GM18867 (cell line): ENCODE results near the gene TADA2A.

ENCODE experiments used
- ATAC-seq: cut with Tn5 transposase; IDR thresholded peaks from one replicate; pipeline ENCODE4 v1.9.1; 2021; ENCODE audit warnings: mild to moderate bottlenecking, moderate library complexity; ENCODE audit not compliant: unreplicated experiment

The TADA2A gene

DNA sequence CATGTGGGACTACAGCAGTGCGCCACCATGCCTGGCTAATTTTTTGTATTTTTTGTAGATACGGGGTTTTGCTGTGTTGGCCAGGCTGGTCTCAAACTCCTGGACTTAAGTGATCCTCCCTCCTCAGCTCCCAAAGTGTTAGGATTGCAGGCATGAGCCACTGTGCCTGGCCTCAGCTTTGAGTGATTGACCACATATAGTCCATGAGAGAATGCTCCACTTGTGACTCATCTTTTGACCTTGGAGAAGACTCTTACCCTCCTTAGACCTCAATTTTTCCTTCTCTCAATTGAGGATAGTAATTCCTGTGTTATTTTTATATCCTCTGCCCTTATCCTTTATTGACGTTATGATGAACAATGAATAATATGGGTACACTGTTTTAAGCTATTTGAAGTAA is 52.1 kb downstream of the TADA2A start:
- no peak for ATAC-seq

DNA sequence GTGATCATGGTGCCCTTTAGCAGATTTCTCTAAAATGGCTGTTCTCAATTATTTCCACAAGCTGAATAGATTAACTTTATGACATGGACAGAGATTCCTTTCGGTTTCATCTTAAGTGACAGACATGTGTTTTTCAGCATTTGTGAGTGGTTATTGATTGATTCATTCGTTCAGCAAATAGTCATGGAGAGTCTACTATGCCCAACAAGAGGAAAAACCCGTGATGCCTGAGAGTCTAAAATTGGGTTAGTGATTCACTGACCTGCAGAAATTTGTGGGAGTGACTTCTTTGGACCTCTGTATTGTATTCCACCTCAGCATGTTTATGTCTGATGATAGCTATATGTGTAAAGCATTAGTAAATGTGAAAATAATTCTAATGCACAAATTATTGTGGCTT is 55.0 kb downstream of the TADA2A start:
- ATAC-seq, result no peak

DNA sequence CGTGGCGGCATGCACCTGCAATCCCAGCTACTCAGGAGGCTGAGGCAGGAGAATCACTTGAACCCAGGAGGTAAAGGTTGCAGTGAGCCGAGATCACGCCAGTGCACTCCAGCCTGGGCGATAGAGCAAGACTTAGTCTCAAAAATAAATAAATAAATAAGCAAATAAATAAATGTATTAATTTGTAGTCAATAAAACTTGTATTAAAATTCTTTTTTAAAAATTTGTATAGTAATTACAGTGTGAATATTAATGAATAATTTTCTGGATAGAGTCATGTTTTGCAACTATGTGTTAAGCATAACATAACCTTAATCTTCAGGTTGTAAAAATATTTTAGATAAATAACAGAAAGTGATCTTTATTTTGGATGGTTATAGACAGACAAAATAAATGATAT is 55.8 kb downstream of the TADA2A start:
- no peak for ATAC-seq

DNA sequence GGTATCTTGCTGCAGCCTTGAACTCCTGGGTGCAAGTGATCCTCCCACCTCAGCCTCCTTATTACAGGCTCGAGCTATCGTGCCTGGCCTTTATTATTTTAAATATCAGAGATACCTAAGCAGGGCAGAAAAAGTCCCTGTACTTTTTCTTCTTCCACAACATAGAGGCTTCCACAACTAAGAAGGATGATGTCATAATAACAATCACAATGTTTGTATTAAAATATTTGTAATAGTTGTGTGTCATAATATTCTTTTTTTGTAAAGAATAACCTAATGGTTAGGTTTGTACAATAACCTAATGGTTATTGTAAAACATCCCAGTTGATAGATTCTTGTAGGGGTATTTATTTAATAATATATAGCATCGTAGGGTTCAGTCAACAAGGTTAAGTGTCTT is 56.4 kb downstream of the TADA2A start:
- no peak for ATAC-seq

DNA sequence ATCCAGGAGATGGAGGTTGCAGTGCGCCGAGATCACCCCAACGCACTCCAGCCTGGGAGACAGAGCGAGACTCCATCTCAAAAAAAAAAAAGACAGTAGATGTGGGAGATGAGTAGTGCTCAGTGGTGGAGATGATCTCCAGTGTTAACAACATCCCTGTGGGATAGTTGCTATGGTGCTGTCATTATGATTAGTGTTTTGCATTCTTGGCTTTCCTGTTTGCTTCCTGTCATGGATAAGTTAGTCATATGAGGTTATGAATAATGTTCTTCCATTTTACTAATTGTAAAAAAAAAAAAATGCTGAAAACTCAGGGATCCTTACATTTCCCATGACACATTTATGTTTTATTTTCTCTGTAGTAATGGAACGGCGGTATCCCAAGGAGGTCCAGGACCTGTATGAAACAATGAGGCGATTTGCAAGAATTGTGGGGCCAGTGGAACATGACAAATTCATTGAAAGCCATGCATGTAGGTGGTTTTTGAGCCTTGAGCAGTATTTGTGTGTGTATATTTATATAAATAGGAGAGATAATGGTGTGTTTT is 58.5 kb downstream of the TADA2A start:
- ATAC-seq, result no peak

DNA sequence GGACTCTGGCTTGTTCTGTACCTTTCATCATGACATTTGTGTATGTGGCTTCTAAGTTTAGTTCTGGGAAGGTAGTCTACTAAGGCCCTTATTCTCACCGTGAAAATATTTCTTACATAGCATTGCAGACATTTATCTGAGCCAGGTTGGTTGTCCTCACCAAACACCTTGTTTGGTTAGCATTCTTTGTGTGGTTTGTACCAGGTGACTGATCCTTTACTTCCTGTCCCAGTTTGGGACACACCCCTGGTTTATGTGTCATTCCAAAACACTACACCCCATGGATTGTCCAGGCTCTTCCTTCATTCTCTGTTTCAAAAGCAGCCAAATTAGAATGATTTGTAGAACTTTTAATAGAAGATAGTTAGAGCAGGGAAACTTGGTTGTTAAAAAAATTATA is 59.8 kb downstream of the TADA2A start:
- ATAC-seq, result no peak

DNA sequence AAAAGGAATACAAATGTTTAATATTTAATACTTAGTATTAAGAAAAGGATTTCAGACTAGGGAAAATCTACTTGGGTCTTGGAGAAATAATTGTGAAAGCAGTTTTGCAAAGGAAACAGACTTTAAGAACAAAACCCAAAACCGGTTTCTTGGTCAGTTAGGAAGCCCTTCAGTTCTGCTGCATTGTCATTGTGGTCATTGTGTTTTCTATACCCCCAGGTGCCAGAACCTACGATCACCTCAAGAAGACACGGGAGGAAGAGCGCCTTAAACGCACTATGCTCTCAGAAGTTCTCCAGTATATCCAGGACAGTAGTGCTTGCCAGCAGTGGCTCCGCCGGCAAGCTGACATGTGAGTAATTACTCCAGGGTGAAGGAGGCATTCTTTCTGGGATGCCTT is 63.5 kb downstream of the TADA2A start:
- no peak for ATAC-seq

DNA sequence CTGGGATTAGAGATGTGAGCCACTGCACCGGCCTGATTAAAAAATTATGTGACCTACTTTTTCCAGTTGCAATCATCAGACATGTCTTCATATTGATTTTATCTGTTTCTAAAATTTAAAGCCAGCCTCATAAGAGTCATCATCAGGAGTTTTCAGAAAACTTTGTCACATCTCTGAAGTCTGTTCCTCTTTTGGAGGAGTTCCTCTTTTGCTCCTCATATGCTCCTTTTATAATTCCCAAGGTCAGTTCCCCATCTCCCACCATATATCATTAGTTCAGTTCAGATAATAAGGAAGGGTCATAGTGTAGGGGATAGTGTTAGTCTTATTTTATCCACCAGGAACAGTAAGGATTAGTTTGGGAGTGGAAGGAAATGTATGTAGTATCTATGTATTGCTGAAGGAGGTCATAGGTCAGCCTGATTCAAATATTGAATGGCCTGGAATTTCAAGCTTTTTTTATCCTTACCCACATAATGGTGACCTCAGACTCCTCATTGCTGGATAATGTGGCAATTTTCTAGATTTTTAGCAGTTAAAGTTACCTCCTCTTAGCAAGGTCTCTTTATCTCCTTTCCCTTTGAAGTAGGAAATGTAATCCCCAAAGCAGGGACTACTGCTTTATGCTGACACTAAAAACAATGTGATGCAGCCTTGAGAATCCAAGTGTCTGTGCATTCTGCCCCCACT is 69.2 kb downstream of the TADA2A start:
- ATAC-seq, result no peak

DNA sequence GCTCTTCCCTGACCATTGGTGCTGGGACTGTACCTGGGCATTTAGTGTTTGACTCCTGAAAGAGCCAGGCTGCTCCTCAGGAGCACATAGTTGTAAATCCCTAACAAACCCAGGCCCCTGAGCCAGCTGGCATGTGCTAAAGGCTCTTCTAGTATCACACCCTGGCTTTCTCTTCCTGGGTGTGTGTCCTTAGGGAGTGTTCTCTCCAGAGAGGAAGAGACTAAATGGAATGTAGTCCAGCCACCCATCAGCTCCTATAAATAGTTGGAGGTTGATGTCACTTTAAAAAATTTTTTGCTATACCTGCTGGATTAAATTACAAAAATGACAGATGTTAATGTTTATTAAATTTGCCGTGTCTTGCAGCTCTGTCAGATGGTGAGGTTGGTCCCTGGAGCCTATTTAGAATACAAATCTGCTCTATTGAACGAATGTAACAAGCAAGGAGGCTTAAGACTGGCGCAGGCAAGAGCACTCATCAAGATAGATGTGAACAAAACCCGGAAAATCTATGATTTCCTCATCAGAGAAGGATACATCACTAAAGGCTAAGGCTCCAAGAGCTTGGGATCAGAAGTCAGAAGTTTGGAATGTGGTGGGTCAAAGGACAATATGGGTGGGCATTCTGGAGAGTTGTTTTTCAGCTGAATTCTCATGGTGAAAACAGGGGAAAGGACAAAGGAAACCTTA is 69.9 kb downstream of the TADA2A start:
- no peak for ATAC-seq

DNA sequence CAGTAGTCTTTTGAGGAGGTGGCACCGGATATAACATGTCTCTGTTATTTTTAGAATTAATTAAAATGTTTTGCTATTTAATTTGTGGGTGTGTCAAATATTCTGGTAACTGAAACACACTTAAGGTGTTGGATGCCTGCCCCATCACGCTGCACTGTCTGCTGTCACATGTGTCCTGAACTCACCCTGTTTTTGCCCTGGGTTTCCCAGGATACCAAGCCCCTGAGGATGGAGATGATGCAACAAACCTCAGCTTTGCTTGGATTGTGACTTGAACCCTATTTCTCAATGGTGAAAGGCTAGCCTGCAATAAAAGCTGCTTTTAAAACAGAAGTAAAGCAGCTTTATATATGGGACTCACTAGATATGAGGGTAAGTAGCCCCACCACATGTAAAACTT is 71.5 kb downstream of the TADA2A start:
- no peak for ATAC-seq

DNA sequence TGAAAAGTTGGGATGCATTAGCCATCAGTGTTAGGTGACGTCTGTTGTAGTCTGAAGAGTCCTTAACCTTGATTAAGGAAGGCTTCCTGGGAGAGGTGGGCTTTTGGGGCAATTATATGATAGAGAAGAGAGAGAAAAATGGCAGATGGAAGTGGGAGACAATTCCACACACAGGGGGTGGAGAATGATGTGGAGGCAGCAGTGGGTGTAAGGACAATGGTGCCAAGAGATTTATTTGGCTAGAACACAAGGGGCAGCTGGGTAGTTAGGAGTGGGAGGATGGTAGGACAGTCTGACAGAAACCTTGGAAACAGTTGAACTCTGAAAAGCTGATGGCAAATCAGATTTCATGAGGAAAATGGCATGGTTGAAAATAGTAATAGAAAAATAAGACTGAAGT is 72.3 kb downstream of the TADA2A start:
- no peak for ATAC-seq

DNA sequence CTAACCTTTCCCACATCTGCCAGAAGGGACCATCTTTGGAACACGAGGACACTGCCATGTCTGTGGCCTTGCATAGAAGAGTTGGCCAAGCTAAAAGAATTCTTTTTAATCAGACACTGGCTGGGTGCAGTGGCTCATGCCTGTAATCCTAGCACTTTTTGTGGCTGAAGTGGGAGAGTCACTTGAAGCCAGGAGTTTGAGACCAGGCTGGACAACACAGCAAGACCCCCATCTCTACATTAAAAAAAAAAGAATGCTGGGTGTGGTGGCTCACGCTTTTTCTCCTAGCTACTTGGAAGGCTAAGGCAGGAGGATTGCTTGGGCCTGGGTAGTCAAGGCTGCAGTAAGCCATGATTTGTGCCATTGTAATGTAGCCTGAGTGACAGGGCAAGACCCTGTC is 73.7 kb downstream of the TADA2A start:
- no peak for ATAC-seq

DNA sequence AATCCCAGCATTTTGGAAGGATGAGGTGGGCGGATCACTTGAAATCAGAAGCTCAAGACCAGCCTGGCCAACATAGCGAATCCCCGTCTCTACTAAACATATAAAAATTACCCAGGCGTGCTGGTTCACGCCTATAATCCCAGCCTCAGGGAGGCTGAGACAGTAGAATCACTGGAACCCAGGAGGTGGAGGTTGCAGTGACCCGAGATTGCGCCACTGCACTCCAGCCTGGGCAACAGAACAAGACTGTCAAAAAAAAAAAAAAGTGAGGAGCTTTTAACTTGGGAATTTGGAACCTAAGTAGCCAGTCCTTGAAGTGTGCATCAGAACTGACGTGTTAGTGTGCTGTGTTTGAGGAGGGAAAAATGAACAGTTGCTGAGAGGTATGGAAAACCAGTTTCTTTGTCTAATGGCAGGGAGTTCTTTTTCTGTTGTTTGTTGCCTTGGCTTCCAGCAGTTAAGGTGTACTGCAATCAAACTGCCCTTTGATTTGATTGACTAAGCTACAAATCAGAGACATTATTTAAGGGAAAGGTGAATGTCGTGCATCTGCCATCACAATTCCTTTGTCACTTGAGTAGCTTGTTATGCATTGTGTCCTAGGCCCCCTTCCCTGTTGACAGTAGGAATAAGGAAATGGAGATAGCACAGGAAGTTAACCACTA is 74.4 kb downstream of the TADA2A start:
- ATAC-seq, result no peak

DNA sequence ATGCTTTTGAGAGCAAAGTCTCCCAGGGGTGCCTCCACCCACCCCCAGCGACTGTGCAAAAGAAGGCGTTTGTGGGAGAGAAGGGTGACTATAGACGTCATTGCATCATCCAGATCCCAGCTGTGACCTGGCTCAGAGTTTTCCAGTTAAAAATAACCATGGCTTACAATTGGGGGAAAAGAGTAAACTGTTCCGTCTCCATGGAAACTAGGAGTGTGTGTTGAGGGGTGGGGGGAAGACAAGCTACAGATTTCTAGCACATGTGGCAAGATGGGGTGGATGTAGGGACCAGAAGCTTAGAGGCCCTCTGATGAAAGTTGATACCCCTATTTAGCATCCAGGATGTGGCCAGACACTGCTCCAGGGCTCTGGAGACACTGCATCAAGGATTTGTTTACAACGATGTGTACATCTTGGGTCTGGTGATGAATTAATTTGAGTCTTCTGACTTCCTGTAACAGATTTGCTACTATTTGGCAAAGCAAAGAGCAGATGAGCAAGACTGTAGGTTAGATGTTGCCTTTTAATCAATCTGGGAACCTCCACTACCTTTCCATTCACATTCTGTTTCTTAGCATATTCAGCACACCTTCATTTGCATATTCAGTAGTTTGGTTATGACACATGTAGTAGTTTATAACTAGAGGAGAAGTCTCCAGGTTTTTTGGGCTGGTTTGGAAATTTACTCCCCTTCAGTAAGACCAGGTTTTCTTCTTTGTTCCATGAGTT is 76.8 kb downstream of the TADA2A start:
- no peak for ATAC-seq

DNA sequence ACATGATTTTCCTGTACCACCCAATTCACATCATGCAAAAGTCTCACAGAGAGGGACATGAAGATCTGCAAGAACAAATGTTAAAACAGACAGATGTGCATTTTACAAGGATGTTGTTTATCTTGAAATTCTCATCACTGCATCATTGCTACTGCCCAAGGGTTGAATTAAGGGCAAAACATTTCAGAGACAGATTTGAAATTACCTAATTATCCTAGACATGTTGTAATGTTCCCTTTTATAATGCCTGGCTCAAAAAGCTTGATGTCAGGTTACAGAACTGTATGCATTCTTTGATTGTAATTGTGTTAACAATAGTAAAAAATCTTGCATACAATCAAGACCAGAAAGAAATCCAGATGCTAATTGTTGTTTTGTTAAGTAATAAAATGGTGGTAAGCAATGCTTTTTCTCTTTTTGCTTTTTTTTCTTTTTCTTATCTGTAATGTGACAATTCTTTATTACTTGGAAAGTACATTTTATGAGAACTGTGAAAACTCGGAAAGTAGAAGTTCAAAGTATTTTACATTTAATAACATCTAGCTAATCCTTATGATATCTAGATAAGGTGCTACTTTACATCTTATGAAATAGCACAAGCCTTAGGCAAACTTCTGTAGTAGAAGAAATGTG is 79.4 kb downstream of the TADA2A start:
- ATAC-seq, result no peak

DNA sequence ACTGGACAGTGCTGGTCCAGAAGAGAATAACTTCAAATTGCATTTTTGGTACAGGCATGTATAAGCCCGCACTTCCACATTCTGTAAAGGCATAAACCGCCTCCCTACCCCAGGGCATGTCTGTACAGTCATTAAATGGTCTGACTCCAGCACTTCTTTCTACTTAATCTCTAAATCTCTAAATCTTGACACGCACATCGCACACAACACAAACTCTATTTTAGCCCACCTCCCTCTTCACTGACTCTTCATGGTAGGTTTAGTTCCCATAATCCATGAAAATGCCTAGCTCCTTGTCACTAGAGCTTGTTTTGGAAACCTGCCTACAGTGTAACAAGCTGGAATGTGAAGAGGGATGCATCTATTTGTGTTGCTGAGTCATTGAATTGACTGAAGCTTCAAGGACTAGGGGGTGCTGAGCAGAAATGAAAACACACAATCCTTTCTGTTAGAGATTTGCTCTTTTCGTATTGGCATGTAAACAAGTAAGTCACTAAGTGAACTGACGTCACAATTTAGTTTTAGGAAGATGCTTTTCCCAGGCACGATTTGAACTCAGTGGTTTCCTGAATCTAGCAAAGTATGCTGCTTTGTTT is 81.4 kb downstream of the TADA2A start:
- ATAC-seq, result no peak

DNA sequence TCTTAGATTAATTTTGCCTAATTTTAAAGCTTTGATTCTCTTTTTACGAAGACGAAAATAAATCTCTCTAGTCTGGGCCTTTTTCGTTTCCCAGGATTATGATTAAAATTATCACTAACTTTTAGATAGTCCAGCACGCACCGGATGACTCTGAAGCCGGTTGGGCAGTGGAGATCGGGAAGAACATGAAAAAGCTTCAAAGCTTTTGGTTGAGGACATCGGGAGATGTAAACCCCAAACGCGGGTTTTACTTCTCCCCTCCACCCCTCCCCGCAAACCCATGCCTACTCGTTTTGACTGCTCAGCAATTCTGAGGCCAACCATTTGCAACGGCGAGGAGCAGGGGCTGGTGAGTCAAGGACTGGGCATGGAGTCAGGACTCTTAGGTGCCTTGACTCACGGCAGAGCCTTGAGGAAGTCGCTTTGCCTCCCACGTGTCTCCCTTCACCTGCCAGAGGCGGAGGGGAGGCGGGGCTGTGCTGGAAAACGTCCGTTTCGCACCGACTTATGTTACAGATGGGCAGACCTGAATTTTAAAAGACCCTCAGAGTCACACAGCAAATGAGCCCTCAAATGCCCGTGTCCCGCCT is 82.0 kb downstream of the TADA2A start:
- no peak for ATAC-seq

DNA sequence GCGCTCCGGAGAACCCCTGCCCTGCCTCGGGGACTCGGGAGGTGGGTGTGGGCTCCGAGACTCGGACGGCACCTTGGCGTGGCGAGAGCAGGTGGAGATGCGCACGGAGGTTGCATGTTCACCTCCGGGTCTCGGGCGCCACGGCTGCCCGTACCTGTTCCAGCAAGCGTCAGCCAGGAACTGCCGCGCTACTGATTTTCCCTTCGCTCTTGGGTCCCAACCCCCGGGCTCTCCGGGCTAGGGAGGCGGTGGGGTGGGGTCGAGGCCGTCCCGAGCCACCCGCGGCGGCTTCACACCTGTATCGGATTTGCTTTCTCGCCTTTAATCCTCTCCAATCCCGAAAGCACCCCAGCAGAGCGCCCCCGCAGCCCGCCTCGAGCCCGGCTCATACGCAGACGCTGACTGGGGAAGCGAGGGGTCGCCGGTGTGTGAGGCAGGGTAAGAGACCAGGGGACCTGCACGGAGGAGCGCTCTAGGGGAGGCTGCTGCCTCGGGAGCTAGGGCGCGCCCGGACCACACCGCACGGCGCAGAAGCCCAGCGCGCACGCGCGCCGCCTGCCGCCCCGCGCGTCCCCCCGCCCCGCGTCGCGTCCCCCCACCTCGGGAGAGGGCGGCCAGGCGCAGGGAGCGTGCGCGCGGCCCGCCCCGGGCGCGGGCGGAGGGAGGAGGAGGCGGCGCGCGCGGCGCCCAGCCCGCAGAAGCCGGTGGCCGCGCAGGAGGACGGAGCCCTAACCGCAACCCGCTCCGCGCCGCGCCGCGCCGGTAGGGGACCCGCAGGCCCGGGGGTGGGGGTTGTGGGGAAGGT is 82.7 kb downstream of the TADA2A start, which contains the start of gene DUSP14:
Gene DUSP14 (plus strand): TSS at position 695 of the 805 bp plus-strand sequence. CDS start 22,382 bp downstream, outside the sequence.
- peak; percentile 71 for ATAC-seq

DNA sequence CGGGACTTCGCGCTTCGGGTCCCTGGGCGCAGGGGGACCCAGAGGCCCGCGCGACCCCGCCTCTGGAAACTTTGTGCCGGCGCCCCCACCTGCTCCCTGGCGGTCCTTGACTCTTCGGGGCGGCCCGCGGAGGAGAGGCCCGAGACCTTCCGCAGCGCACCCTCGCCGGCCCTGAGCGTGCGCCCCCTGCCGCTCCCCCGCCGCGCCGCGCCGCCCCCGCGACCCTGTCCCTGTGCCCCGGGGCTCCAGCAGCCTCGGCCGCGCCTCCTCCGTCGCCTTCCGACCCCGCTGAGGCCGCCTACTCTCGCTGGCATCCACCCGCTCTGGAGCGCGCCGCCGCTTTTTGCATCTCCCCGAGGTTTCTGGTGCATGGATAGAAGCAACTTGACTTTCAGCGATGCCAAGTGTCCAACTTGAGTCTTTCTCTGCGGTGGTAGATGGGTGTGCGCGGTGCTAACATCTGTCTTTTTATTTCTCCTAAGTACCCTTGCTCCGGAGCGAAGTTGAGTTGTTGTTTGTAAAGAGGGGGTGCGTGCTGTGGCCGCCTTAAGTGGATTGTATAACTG is 83.4 kb downstream of the TADA2A start:
- peak; percentile 55 for ATAC-seq
